Activated T-cell treated with anti-CD3 and anti-CD28 coated beads for 1 hour (primary cell): ENCODE measurements around the gene KLF5.

Experiments used
- DNase-seq: peaks from one replicate; pipeline ENCODE4 v3.0.0-alpha.2; 2020; ENCODE audit warnings: low read depth

Gene KLF5

DNA sequence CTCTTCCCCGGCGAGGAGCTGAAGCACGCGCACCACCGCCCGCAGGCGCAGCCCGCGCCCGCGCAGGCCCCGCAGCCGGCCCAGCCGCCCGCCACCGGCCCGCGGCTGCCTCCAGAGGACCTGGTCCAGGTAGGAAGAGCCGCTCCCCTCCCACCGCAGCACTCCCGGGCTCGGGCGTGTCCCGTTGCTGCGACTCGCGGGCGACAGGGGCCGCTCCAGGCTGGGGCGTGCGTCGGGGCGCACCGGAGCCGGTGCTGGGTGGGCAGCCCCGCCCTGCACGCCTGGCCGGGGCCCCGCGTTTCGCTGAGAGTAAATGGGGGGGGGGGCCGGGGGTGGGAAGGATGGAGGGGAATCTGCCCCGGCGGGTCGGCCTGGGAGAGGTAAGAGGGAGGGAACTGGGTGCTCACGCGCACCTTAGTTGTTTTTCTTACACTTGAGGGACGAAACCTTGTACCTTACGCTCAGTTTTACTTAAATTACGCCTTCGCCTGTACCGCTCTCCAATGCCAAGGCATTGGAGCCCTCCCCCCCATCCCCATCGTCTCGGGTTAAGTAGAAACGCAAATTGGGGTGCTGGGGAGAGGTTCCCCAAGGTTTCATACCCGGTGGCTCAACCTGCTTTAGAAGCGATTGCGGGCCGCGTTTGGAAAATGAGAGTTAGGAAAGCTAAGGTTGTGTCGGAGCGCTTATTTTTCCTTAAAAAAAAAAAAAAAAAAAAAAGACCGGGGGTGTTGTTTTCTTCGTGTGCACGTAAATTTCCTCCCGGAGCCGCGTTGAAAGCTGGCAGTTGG, 850 bp downstream of the KLF5 start:
- peak; percentile 24 for DNase-seq

DNA sequence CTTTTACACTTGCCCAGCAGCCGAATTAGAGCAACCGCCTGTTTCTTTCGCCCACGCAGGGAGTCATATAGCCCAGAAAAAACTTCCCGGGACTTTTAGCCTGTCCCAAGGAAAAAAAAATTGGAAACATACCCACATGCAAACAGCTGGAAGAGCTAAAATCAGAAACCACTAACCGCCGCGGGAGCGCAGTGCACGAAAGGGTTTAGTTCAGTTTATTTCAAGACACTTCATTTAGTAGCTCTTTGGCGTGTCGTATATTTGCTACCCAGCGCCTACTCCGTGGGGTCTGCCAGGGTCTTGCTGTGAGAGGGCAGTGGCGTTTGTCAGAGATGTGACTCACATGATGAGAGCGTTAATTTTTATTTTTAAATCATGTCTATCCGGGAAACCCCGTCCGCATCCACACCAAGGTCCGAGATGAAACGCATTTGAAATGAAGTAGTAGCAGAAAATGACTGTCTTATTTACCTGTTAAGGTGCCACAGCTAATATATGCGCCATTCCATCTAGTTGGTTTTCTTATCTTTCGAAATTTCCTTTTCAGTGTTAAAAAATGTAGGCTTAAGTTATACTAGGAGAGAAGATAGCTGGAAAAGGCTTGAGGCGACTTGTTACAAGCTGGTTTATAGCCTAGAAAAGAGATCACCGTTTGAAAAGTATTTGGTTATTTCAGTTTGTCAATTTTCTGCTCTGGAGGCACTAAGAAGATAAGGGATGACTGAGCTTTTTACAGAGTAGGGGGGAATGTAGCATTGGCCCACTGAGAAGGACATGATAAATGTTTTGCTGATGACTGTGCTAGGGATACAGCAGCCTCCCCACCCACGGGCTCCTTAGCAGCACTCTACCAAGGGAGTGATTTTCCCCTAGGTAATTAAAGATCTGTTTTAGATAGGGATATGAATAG, 1.7 kb downstream of the KLF5 start:
- DNase-seq: no peak

DNA sequence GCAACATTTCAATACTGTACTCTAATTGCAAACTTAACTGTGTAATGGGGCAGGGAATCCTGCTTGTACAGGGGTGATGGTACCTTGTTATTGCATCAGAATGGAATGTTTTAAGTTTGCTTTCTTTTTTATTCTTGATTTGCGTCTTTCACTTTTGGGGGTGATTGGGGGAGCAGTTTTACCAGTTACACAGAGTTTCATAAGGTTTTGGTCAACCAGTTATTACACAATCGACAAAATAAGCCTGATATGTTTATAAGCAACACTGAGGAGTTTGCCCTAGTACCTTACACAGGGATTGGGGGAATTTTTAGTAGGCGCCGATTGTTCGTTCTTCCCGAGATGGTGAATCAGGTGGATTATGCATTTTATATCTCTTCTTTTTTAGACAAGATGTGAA, 2.7 kb downstream of the KLF5 start:
- DNase-seq: no peak

DNA sequence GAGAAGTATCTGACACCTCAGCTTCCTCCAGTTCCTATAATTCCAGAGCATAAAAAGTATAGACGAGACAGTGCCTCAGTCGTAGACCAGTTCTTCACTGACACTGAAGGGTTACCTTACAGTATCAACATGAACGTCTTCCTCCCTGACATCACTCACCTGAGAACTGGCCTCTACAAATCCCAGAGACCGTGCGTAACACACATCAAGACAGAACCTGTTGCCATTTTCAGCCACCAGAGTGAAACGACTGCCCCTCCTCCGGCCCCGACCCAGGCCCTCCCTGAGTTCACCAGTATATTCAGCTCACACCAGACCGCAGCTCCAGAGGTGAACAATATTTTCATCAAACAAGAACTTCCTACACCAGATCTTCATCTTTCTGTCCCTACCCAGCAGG, 3.1 kb downstream of the KLF5 start:
- no peak for DNase-seq

DNA sequence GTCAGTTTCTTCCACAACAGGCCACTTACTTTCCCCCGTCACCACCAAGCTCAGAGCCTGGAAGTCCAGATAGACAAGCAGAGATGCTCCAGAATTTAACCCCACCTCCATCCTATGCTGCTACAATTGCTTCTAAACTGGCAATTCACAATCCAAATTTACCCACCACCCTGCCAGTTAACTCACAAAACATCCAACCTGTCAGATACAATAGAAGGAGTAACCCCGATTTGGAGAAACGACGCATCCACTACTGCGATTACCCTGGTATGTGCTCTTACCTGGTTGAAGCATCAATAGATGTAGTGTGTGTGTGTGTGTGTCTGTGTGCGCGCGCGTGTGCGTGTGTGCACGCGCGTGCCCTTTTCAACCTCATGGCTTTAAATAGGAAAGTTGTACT, 3.7 kb downstream of the KLF5 start:
- DNase-seq: no peak

DNA sequence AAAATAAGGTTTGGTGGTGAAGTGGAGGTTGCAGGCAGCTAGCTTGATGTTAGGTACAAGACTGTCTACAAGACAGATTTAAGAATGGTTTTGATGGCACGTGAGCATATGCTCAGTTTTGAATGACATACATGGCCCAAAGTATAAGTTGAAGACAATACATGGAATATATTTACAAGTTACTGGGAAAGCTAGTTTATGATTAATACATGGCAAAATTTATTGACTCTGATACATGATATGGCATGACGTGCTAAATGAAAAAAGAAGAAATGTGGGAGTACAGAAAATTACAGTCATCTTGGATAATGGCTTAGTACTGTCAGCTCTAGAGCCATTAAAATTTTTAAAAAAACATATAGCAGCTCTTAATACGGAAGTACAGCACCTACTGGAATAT, 4.4 kb downstream of the KLF5 start:
- no peak for DNase-seq

DNA sequence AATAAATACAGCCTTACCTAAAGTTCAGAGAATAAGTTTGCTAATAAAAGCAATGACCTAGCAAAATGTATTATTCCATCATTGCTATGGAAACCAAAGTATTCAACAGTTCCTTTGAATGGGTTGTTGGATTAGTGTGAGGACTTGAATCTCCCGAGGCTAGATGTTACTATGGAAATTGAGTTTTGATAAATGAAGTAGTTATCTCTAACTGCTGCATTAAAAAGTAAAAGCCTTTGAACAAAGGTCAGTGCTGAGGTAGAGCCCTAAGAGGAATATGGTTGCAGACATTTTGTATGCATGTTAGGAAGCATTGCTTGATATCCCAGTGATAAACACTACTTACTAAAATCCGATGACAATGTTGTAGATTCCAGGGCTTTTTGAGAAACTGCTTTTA, 6.2 kb downstream of the KLF5 start:
- DNase-seq: no peak

DNA sequence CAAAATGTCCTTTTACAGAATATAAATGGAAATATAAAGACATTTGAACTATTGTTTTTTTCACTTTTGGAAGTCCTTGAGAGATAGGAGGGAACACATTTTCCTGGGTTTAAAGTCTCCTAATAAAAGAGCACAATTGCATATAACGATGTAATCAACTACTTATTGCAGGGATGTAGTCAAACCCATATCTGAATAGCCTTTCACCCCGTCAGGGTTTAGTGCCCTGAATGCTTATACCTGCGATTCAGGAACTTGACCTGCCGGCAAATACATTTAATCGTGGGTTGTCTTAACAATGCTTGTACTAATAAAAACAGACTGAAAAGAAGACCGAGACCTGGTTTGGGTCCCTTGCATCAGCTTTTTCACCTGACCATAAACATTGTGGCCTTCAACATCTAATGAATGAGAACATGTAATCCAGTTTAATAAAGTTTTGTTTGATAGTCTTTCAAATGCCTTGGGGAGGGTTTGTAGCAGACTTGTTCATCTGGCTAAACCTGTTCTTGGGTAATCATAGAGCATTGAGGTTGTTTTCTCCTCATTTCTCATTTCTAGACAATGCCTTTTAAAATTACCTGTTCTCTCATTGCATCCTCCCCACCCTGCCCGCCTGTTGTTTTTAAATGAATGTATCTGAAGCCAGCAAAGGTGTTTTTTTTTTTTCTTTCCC, 7.0 kb downstream of the KLF5 start:
- DNase-seq: no peak

DNA sequence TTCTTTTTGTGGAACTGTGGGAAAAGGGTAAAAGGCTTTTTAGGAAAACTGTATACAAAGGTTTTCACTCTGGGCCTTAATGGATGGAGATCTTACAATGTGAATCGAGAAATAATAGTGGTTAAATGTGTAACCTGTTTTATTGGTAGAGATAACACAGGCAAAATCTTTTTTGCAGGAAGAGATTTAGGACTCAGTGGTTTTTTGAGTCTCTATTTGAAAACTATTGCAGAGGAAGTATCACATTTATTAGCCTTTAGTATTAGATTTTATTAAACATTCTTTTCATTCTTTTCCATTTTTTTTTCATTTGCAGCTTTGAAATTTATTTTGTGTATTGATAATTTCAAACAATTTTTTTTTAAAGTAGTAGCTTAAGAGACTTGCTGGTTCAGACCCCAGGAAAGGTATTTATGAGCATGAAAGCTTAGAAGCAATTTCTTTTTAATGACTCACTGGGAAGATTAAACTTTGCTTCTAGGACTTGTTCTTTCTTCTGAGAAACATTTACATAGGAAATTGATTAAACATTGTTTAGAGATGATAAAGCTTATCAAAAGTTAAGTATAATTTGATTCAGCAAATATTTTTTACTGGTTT, 10.5 kb downstream of the KLF5 start:
- DNase-seq: no peak

DNA sequence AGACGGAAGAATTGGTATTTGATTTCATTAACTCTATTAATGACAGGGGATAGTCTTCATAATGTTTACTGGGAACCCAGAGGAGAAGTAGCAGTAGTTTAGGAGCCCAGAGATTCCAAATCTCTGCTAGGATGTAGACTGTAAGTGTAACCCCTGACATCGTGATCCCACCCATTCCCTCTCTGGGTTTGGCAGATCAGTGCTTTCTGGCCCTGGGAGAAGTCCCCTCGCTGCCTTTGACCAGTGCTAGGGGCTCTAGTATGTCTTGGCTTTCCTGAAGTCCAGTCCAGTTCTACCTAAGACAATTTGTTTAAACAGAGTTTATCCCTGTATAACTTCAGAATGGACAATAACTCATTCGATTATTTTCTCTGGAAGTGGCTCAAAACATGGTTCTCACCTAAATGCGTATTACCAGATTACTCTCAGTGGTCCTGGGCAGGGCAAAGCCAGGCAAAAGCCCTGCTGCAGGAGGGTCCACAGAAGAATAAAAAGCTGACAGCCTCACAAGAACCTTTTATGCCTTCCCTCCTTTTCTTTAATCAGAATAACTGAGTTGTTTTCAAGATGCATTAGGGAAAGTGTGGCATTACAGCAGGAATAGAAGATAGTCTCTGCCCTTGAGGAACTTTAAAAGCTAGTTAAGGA, 11.8 kb downstream of the KLF5 start:
- DNase-seq: no peak

DNA sequence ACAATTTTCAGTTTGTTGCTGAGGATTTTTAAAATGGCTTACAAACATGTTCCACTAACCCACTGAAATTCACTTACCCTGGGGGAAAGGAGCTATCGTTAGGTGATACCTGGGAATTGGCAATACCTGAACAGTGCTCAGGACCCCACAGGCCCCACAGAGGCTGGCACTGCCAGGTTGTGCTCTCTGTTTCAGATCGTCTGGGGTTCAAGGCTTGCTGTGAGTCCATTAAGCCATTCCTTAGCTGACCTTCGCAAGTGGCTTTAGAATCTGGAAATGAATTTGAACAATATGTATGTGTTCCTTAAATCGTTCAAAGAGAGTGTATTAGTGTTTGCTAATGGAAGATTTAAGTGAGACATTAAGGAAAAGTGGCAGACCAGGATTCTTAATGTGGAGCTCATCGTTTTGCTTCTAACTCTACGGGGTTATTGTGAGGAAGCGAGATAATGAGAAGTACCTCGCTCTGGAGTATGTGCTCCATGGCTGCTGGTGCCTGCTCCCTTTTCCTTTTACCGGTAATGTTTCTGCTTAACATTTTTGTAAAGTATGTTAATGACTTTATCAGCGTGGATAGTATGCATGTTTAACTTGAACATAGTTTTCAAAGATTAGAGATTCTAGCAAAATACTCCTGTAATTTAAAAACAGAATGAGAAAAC, 13.6 kb downstream of the KLF5 start:
- DNase-seq: no peak

DNA sequence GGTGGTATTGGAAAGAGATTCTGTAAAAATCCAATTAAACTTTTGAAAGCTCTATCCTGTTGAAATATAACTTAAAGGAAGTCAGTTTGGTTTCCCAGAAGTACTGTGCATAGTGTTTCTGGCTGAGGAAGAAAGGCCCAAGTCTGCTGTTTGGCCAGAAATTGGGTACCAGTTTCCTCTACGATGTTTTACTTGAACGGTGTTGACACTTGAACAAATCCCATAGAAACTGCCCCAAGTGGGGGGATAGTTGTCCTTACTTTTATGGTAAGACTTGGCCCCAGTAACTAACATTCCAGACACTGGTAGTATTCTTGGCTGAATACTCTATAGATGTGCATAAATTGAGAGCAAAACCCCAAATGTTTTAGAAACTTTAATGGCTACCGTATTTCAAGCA, 14.2 kb downstream of the KLF5 start:
- DNase-seq: no peak

DNA sequence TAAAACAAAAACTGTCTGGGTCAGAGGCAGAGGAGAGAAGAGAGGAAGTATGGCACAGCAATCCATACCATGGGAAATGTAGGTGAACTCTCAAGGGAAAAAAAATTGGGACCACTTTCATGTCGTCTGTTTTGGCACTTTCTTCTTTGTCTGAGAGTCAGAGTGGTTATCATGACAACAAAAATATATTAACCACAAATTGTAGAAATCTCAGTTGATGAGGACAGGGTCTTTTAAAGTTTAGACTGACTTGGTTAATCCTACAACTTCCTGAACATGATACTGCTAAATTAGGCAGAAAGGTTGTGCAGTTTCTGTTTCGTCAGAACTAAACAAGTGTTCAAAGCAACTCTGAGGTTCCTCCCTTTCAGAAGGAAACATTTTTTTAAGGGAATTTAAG, 15.2 kb downstream of the KLF5 start:
- DNase-seq: no peak

DNA sequence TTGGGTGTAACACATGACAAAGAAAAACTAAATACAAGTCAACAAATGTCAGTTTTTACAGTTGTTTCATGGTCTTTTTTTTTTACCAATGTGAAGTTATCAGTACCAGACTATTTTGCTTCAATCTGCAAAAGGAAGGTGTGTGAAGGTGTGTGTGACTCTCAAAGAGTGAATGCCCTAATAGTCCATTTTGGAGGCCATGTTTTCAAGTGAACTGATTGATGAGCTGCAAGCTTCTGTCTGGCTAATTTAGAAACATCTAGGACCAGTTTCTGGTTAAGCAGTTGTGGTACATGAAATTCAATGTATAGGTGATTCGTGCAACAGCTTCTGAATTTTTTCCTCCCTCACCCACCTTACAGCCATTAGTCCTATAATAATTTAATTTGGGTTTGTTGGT, 16.1 kb downstream of the KLF5 start:
- no peak for DNase-seq

DNA sequence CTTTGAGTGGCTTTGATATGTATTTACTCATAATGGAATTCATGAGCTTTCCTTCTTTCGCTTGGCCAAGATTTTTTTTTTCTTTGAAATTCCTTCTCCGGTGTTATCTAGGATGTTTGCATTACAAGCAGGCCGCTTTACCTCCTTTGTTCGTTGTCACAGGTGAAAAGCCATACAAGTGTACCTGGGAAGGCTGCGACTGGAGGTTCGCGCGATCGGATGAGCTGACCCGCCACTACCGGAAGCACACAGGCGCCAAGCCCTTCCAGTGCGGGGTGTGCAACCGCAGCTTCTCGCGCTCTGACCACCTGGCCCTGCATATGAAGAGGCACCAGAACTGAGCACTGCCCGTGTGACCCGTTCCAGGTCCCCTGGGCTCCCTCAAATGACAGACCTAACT, 16.7 kb downstream of the KLF5 start:
- DNase-seq: no peak

DNA sequence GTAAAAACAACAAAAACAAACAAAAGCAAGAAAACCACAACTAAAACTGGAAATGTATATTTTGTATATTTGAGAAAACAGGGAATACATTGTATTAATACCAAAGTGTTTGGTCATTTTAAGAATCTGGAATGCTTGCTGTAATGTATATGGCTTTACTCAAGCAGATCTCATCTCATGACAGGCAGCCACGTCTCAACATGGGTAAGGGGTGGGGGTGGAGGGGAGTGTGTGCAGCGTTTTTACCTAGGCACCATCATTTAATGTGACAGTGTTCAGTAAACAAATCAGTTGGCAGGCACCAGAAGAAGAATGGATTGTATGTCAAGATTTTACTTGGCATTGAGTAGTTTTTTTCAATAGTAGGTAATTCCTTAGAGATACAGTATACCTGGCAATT, 17.1 kb downstream of the KLF5 start:
- no peak for DNase-seq

DNA sequence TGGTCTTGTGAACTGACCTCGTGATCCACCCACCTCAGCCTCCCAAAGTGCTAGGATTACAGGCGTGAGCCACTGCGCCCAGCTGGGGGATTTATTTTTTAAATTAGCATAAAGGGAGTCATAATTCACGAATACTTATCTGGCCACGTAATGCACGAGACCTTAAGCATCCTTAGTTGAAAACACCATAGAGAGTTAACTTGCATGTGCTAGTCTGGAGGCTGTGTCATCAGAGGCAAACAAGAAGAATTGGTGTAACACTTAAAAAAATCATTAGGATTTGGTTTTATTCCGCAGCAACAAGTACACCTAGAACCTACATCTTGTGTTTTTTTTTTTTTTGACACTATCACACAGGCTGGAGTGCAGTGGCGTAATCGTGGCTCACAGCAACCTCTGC, 19.1 kb downstream of the KLF5 start:
- no peak for DNase-seq

DNA sequence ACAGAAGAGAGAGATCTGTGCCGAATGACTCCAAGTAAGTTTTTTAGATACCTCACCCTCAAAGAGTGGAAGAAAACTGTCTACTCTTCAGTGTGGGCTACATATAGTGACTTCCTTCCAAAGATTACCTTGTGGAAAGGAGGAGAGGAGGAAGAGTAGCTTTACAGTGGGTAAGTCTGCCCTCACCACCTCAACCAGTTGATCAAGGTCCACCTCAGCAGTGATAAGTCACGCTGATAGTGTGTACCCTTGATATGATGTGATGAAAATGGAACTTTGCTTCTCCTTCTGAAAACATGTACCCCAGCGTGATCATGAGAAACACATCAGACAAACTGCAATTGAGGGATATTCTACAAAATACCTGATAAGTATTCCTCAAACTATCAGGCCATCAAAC, 20.6 kb downstream of the KLF5 start:
- DNase-seq: no peak

DNA sequence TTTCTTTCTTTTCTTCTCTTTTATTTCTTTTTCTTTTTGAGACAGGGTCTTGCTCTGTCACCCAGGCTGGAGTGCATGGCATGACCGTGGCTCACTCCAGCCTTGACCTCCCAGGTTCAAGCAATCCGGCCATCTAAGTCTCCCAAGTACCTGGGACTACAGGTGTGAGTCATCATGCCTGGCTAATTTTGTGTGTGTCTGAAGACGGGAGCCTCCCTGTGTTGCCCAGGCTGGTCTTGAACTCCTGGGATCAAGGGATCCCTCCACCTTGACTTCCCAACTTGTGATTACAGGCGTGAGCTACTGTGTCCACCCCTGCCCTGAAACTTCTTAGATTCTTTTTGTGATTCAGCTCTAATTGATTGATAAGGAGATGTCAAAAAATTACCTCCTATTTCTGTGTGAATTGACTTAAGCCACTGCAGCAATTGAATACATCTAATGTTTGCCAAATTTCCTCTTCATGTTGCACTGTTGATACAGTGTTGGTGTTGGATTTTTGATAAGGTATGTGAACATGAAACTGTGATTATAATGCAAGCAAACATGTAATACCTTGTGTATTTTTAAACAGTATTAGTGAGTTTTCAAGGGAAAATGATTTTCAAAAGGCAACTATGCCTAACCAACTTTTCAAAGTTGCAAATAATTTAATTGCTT, 22.6 kb downstream of the KLF5 start:
- DNase-seq: no peak

DNA sequence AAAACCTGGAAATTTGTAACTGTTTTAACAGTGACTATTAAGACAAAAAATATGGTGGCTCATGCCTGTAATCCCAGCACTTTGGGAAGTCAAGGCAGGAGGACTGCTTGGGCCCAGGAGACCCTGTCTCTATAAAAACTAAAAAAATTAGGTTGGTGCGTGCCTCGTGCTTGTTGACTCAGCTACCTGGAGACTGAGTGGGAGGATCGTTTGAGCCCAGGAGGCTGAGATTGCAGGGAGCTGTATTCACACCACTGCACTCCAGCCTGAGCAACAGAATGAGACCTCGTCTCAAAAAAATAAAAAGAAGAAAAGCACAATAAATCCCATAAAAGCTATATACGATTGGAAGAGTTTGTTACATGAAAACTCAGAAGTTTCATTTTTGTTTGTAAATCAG, 23.7 kb downstream of the KLF5 start:
- no peak for DNase-seq

DNA sequence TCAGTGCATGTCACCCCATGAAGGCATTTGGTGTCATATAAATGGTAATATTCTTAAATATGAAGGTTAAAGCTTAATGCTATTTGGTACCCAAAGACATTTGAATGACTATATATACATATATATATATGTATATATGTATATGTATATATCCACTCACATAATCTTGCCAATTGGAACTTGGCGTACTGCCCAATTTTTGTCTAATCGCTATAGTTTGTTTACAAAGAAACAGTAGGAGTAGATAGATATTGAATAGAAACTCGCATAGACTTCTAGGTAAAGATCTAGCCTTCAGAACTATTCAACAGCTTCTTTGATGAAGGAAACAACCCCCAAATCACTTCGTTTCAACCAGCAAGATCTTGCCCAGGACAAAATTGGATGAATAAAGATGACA, 24.1 kb downstream of the KLF5 start:
- no peak for DNase-seq
